GM23338 (cell line): ENCODE data around the gene USP17L18. TPM values are rescaled to one million over a fixed set of nuclear protein-coding genes. Genes with fewer than 3 reads are reported as not detected.
"Not testable (repeated sequence)": the region's sequence is repeated elsewhere in the genome, so short reads cannot be mapped to it uniquely, and the experiment has no call there.

Experiments used
- ATAC-seq: fragments of 200-7000 bp; cut with Tn5 transposase; 3 replicates; pipeline ENCODE4 v1.9.1; 2020
- DNase-seq: peaks from one replicate; pipeline ENCODE4 v3.0.0-alpha.2; 2015; ENCODE audit warnings: low spot score
- H2AFZ ChIP-seq: fragments of 200-600 bp; sonication (generic); 2 replicates; pipeline ENCODE4 v1.8.0; 2016; ENCODE audit warnings: antibody characterized with exemption, mild to moderate bottlenecking, moderate library complexity
- H3F3A ChIP-seq: fragments of 200-600 bp; sonication (generic); replicated peaks from 2 replicates; pipeline ENCODE4 v1.8.0; 2017; ENCODE audit warnings: antibody characterized with exemption, mixed run types, low read depth
- H3K27ac ChIP-seq: fragments of 200-600 bp; sonication (generic); 2 replicates; pipeline ENCODE4 v1.6.1; 2016; ENCODE audit warnings: low read depth
- H3K27me3 ChIP-seq: fragments of 200-600 bp; sonication (generic); 2 replicates; pipeline ENCODE4 v1.8.0; 2016; ENCODE audit warnings: mild to moderate bottlenecking, mixed run types, moderate library complexity; ENCODE audit not compliant: insufficient read depth
- H3K36me3 ChIP-seq: fragments of 200-600 bp; sonication (generic); 2 replicates; pipeline ENCODE4 v1.8.0; 2016; ENCODE audit warnings: mild to moderate bottlenecking; ENCODE audit not compliant: insufficient read depth
- H3K4me1 ChIP-seq: fragments of 200-600 bp; sonication (generic); 2 replicates; pipeline ENCODE4 v1.8.0; 2016; ENCODE audit warnings: mild to moderate bottlenecking, moderate library complexity; ENCODE audit not compliant: insufficient read depth
- H3K4me2 ChIP-seq: fragments of 200-600 bp; sonication (generic); 2 replicates; pipeline ENCODE4 v1.7.1; 2017; ENCODE audit warnings: mixed run types
- H3K4me3 ChIP-seq: fragments of 200-600 bp; sonication (generic); 2 replicates; pipeline ENCODE4 v1.6.1; 2016; ENCODE audit warnings: mixed run types
- H3K79me2 ChIP-seq: fragments of 200-600 bp; sonication (generic); replicated peaks from 2 replicates; pipeline ENCODE4 v1.8.0; 2017; ENCODE audit warnings: mild to moderate bottlenecking; ENCODE audit not compliant: insufficient read depth
- H3K9me2 ChIP-seq: fragments of 200-600 bp; sonication (generic); 2 replicates; pipeline ENCODE4 v1.8.0; 2017; ENCODE audit not compliant: insufficient read depth
- H4K20me1 ChIP-seq: fragments of 200-600 bp; sonication (generic); replicated peaks from 2 replicates; pipeline ENCODE4 v1.8.0; 2017; ENCODE audit warnings: mild to moderate bottlenecking; ENCODE audit not compliant: insufficient read depth
- H3K27ac Mint-ChIP-seq: 2 replicates; pipeline ENCODE4 v1.8.0; 2020; ENCODE audit warnings: inconsistent platforms, mild to moderate bottlenecking, moderate library complexity, mixed read lengths
- H3K27me3 Mint-ChIP-seq: 3 replicates; pipeline ENCODE4 v1.8.0; 2022; ENCODE audit warnings: low read depth, mild to moderate bottlenecking, moderate library complexity, mixed read lengths, inconsistent platforms; ENCODE audit not compliant: insufficient read depth, poor library complexity
- H3K36me3 Mint-ChIP-seq: 3 replicates; pipeline ENCODE4 v1.8.0; 2021; ENCODE audit warnings: low read depth, mild to moderate bottlenecking, inconsistent platforms, moderate library complexity, mixed read lengths
- H3K4me1 Mint-ChIP-seq: 3 replicates; pipeline ENCODE4 v1.8.0; 2020; ENCODE audit warnings: mild to moderate bottlenecking, inconsistent platforms, mixed read lengths
- H3K4me3 Mint-ChIP-seq: 3 replicates; pipeline ENCODE4 v1.8.0; 2021; ENCODE audit warnings: moderate library complexity, mild to moderate bottlenecking, inconsistent platforms, mixed read lengths
- H3K9me3 Mint-ChIP-seq: 3 replicates; pipeline ENCODE4 v1.8.0; 2020; ENCODE audit warnings: moderate library complexity, mild to moderate bottlenecking, inconsistent platforms, mixed read lengths
- CTCF ChIP-seq, 2 experiments: fragments of 200-600 bp in 1 of 2; sonication (generic) in 1 of 2; conservative IDR thresholded peaks; 2 replicates each; pipeline versions ENCODE4 v1.5.1 to v1.6.1; 2016 to 2017; ENCODE audit warnings: antibody characterized with exemption in 2 of 2, low read depth in 2 of 2, mild to moderate bottlenecking in 2 of 2, moderate library complexity in 1 of 2
- polyA plus RNA-seq: library from polyadenylated mRNA; unstranded; fragments of >200 nt; fragmentation: Nextera tagmentation; extraction: Ambion mirVana; gene quantifications from 2 replicates; pipeline ENCODE4 v1.2.1, GENCODE V29; 2016
- total RNA-seq: library from RNA; depleted of rRNA; stranded (reverse); fragments of >200 nt; shearing (Covaris generic); gene quantifications from 2 replicates; pipeline ENCODE4 v1.2.3, GENCODE V29; 2014

The USP17L18 gene
- total and polyA plus RNA-seq, 2 experiments from 2014 or later: not detected

- not testable (repeated sequence) for H3K9me2 ChIP-seq, H3K27ac ChIP-seq, ATAC-seq, DNase-seq, H2AFZ ChIP-seq, H3K4me3 ChIP-seq, H3K36me3 ChIP-seq, H3K27me3 ChIP-seq, H3K27me3 Mint-ChIP-seq, H4K20me1 ChIP-seq, H3K36me3 Mint-ChIP-seq, H3K27ac Mint-ChIP-seq, H3K79me2 ChIP-seq, H3K4me3 Mint-ChIP-seq, H3K9me3 Mint-ChIP-seq, H3K4me1 ChIP-seq, H3F3A ChIP-seq, H3K4me1 Mint-ChIP-seq, H3K4me2 ChIP-seq
- TF ChIP-seq CTCF (conservative IDR thresholded peaks at IDR 0.05; ENCODE audit: low read depth in 2 of 2): 0 out of 4 replicates have a peak, but pooled peaks of 1 of the 2 experiments have one; percentile 4
These were observed 18.2 kb upstream of the USP17L18 start for GRCh38 chr4:9230249-9230648.

GRCh38 chr4:9234085-9234484 lies 14.3 kb upstream of the USP17L18 start, which contains the start of gene USP17L15:
Gene USP17L15, plus strand, starts transcription at chr4:9234385. Its CDS starts 0 bp downstream, at chr4:9234385.
- H3K27me3 ChIP-seq, H3F3A ChIP-seq, H3K4me1 Mint-ChIP-seq, H3K4me2 ChIP-seq, H3K27ac Mint-ChIP-seq, H3K27me3 Mint-ChIP-seq, H4K20me1 ChIP-seq, H3K9me3 Mint-ChIP-seq, H3K4me3 Mint-ChIP-seq, H3K9me2 ChIP-seq, H3K4me3 ChIP-seq, H3K36me3 ChIP-seq, H3K36me3 Mint-ChIP-seq, H3K79me2 ChIP-seq, H2AFZ ChIP-seq, H3K27ac ChIP-seq, H3K4me1 ChIP-seq, DNase-seq, ATAC-seq: not testable (repeated sequence)

GRCh38 chr4:9238461-9238860 lies 10.0 kb upstream of the USP17L18 start:
- H3K4me3 ChIP-seq, H3K36me3 Mint-ChIP-seq, H3K4me2 ChIP-seq, ATAC-seq, H3K9me3 Mint-ChIP-seq, H3K4me1 ChIP-seq, H3K4me3 Mint-ChIP-seq, H2AFZ ChIP-seq, H3K4me1 Mint-ChIP-seq, H3K36me3 ChIP-seq, H3K79me2 ChIP-seq, H3K9me2 ChIP-seq, H3F3A ChIP-seq, H3K27ac Mint-ChIP-seq, H3K27me3 ChIP-seq, H4K20me1 ChIP-seq, H3K27ac ChIP-seq, H3K27me3 Mint-ChIP-seq: not testable (repeated sequence)
- peak; percentile 0 for DNase-seq

- not testable (repeated sequence) for H3K9me3 Mint-ChIP-seq, DNase-seq, H3F3A ChIP-seq, H3K79me2 ChIP-seq, H3K36me3 ChIP-seq, H3K27me3 ChIP-seq, H3K27ac Mint-ChIP-seq, H3K9me2 ChIP-seq, H2AFZ ChIP-seq, H3K4me1 ChIP-seq, H4K20me1 ChIP-seq, H3K27ac ChIP-seq, H3K4me3 ChIP-seq, H3K4me3 Mint-ChIP-seq, H3K27me3 Mint-ChIP-seq, H3K4me2 ChIP-seq, H3K4me1 Mint-ChIP-seq, ATAC-seq, H3K36me3 Mint-ChIP-seq
These were observed 4.9 kb upstream of the USP17L18 start, which contains the start of gene USP17L17 for GRCh38 chr4:9243579-9243978. Gene USP17L17, plus strand, starts transcription at chr4:9243879. Its CDS starts 0 bp downstream, at chr4:9243879.

- H3F3A ChIP-seq, H2AFZ ChIP-seq, H3K4me3 ChIP-seq, H3K79me2 ChIP-seq, H3K9me3 Mint-ChIP-seq, H3K9me2 ChIP-seq, ATAC-seq, H3K27ac ChIP-seq, H3K27ac Mint-ChIP-seq, H3K36me3 ChIP-seq, H3K4me2 ChIP-seq, H3K36me3 Mint-ChIP-seq, DNase-seq, H3K4me1 ChIP-seq, H4K20me1 ChIP-seq, H3K4me3 Mint-ChIP-seq, H3K27me3 ChIP-seq, H3K4me1 Mint-ChIP-seq, H3K27me3 Mint-ChIP-seq: not testable (repeated sequence)
These were observed 4.6 kb downstream of the USP17L18 start, which contains the start of gene USP17L19 for GRCh38 chr4:9253078-9253477. Gene USP17L19, plus strand, starts transcription at chr4:9253378. Its CDS starts 0 bp downstream, at chr4:9253378.

GRCh38 chr4:9257824-9258223 lies 9.4 kb downstream of the USP17L18 start, which contains the start of gene USP17L20:
Gene USP17L20, plus strand, starts transcription at chr4:9258124. Its CDS starts 0 bp downstream, at chr4:9258124.
- not testable (repeated sequence) for H3K4me1 Mint-ChIP-seq, H3F3A ChIP-seq, H2AFZ ChIP-seq, H3K9me3 Mint-ChIP-seq, H3K79me2 ChIP-seq, H3K4me2 ChIP-seq, DNase-seq, ATAC-seq, H3K4me3 Mint-ChIP-seq, H3K4me3 ChIP-seq, H3K27me3 Mint-ChIP-seq, H3K9me2 ChIP-seq, H3K27me3 ChIP-seq, H4K20me1 ChIP-seq, H3K4me1 ChIP-seq, H3K27ac ChIP-seq, H3K36me3 Mint-ChIP-seq, H3K36me3 ChIP-seq, H3K27ac Mint-ChIP-seq
